Neural cell (in vitro differentiated cells): ENCODE measurements around the gene MAGT1. TPM values are rescaled to one million over a fixed set of nuclear protein-coding genes. Genes with fewer than 3 reads are reported as not detected.

ENCODE experiments used
- H2AFZ ChIP-seq: fragments of 200-600, 300-800 bp; sonication (generic), shearing (Covaris generic); 2 replicates; pipeline ENCODE4 v1.6.0; 2014; ENCODE audit warnings: low read depth, mild to moderate bottlenecking, antibody characterized with exemption, low read length, moderate library complexity
- H3F3A ChIP-seq: fragments of 200-600 bp; shearing (Covaris generic); 2 replicates; pipeline ENCODE4 v1.6.1; 2016; ENCODE audit warnings: mild to moderate bottlenecking, moderate library complexity, mixed read lengths, antibody characterized with exemption, low read length; ENCODE audit not compliant: insufficient read depth, poor library complexity, severe bottlenecking
- H3K27ac ChIP-seq: fragments of 200-600, 300-800 bp; sonication (generic), shearing (Covaris generic); 2 replicates; pipeline ENCODE4 v1.5.1; 2014; ENCODE audit warnings: mild to moderate bottlenecking, low read length, moderate library complexity
- H3K27me3 ChIP-seq: fragments of 300-800, 200-600 bp; sonication (generic), shearing (Covaris generic); 2 replicates; pipeline ENCODE4 v1.6.0; 2014; ENCODE audit warnings: mild to moderate bottlenecking, low read depth, low read length, moderate library complexity; ENCODE audit not compliant: insufficient read depth
- H3K36me3 ChIP-seq: fragments of 300-800, 200-600 bp; sonication (generic), shearing (Covaris generic); 2 replicates; pipeline ENCODE4 v1.5.1; 2014; ENCODE audit warnings: mild to moderate bottlenecking, antibody characterized with exemption, low read length, moderate library complexity; ENCODE audit not compliant: insufficient read depth
- H3K4me2 ChIP-seq: fragments of 300-800, 200-600 bp; sonication (generic), shearing (Covaris generic); 2 replicates; pipeline ENCODE4 v1.6.0; 2014; ENCODE audit warnings: mild to moderate bottlenecking, low read length
- H3K4me3 ChIP-seq: fragments of 300-800, 200-600 bp; sonication (generic), shearing (Covaris generic); 2 replicates; pipeline ENCODE4 v1.5.1; 2014; ENCODE audit warnings: mild to moderate bottlenecking, low read length, moderate library complexity
- H3K79me2 ChIP-seq: fragments of 200-600 bp; shearing (Covaris generic); replicated peaks from 2 replicates; pipeline ENCODE4 v1.6.0; 2014; ENCODE audit warnings: mild to moderate bottlenecking, low read length, moderate library complexity; ENCODE audit not compliant: insufficient read depth
- H3K9ac ChIP-seq: fragments of 300-800, 200-600 bp; sonication (generic), shearing (Covaris generic); 2 replicates; pipeline ENCODE4 v1.6.1; 2016; ENCODE audit warnings: mild to moderate bottlenecking, low read length, mixed read lengths
- H3K9me2 ChIP-seq: fragments of 200-600 bp; shearing (Covaris generic); 2 replicates; pipeline ENCODE4 v1.6.1; 2016; ENCODE audit warnings: mild to moderate bottlenecking, low read length, mixed read lengths; ENCODE audit not compliant: insufficient read depth
- H3K9me3 ChIP-seq: fragments of 200-600, 300-800 bp; sonication (generic), shearing (Covaris generic); 2 replicates; pipeline ENCODE4 v1.6.1; 2016; ENCODE audit warnings: mild to moderate bottlenecking, mixed run types, low read length, moderate library complexity, mixed read lengths
- H4K20me1 ChIP-seq: fragments of 200-600 bp; shearing (Covaris generic); 2 replicates; pipeline ENCODE4 v1.6.1; 2016; ENCODE audit warnings: mild to moderate bottlenecking, mixed run types; ENCODE audit not compliant: insufficient read depth
- CTCF ChIP-seq: fragments of 450-650 bp; IDR thresholded peaks from 2 replicates; pipeline ENCODE4 v1.5.1; 2014; ENCODE audit warnings: antibody characterized with exemption, mild to moderate bottlenecking, moderate library complexity; ENCODE audit not compliant: poor library complexity, severe bottlenecking
- EP300 ChIP-seq: fragments of 450-650 bp; conservative IDR thresholded peaks from 2 replicates; pipeline ENCODE4 v1.6.1; 2014; ENCODE audit warnings: antibody characterized with exemption, mild to moderate bottlenecking, moderate library complexity; ENCODE audit not compliant: poor library complexity, severe bottlenecking
- EZH2 ChIP-seq: fragments of 200-600, 300-800 bp; shearing (Covaris generic), sonication (generic); IDR thresholded peaks from 2 replicates; pipeline ENCODE4 v1.6.1; 2014; ENCODE audit warnings: antibody characterized with exemption, low read length, borderline replicate concordance, mild to moderate bottlenecking; ENCODE audit not compliant: insufficient read depth, poor library complexity, severe bottlenecking
- MXI1 ChIP-seq: fragments of 450-650 bp; conservative IDR thresholded peaks from 2 replicates; pipeline ENCODE4 v1.6.1; 2014; ENCODE audit warnings: antibody characterized with exemption, mild to moderate bottlenecking; ENCODE audit not compliant: poor library complexity, severe bottlenecking
- POLR2AphosphoS5 ChIP-seq: IDR thresholded peaks from 2 replicates; pipeline ENCODE4 v1.6.1; 2012
- RAD21 ChIP-seq: fragments of 450-650 bp; conservative IDR thresholded peaks from 2 replicates; pipeline ENCODE4 v1.6.1; 2014; ENCODE audit warnings: antibody characterized with exemption, mild to moderate bottlenecking, moderate library complexity
- SMC3 ChIP-seq: fragments of 450-650 bp; conservative IDR thresholded peaks from 2 replicates; pipeline ENCODE4 v1.6.1; 2014; ENCODE audit warnings: antibody characterized with exemption, mild to moderate bottlenecking, moderate library complexity; ENCODE audit not compliant: poor library complexity
- TAF1 ChIP-seq: IDR thresholded peaks from 2 replicates; pipeline ENCODE4 v1.6.1; 2012; ENCODE audit warnings: low read depth
- polyA plus RNA-seq: library from polyadenylated mRNA; depleted of rRNA; stranded (reverse); fragments of >200 nt; gene quantifications from 2 replicates; pipeline ENCODE4 v1.2.3, GENCODE V29; 2014
- TF ChIP-seq, protein P1 (sequence below): IDR thresholded peaks from 2 replicates; pipeline ENCODE4 v1.6.1; 2012; ENCODE audit warnings: borderline replicate concordance

The MAGT1 gene
- polyA plus RNA-seq, 1 donor from 2014 or later = 3.6 TPM

GRCh38 chrX:77917294-77917933 lies 22.2 kb upstream of the MAGT1 start:
- no peak overlapping the region for H3K9ac ChIP-seq
- no peak overlapping the region for H3K4me2 ChIP-seq
- no peaks in the 10 kb centered on the region for H3K27me3 ChIP-seq
- H3K27ac ChIP-seq = no peak overlapping the region
- peaks cover 13% of the 10 kb centered on the region for H3K79me2 ChIP-seq
- H3K36me3 ChIP-seq = no peaks in the 10 kb centered on the region
- no peaks in the 10 kb centered on the region for H4K20me1 ChIP-seq
- H3K9me2 ChIP-seq = no peaks in the 10 kb centered on the region
- H2AFZ ChIP-seq = no peak overlapping the region
- H3K4me3 ChIP-seq = no peak overlapping the region
- no peaks in the 10 kb centered on the region for H3F3A ChIP-seq
- TF ChIP-seq SMC3 = no peak
- no peak for TF ChIP-seq MXI1
- no peak for TF ChIP-seq POLR2AphosphoS5
- TF ChIP-seq RAD21 = no peak
- TF ChIP-seq CTCF = no peak
- TF ChIP-seq EP300 = no peak
- TF ChIP-seq EZH2 = no peak
- no peak for TF ChIP-seq TAF1
- TF ChIP-seq, protein P1, sequence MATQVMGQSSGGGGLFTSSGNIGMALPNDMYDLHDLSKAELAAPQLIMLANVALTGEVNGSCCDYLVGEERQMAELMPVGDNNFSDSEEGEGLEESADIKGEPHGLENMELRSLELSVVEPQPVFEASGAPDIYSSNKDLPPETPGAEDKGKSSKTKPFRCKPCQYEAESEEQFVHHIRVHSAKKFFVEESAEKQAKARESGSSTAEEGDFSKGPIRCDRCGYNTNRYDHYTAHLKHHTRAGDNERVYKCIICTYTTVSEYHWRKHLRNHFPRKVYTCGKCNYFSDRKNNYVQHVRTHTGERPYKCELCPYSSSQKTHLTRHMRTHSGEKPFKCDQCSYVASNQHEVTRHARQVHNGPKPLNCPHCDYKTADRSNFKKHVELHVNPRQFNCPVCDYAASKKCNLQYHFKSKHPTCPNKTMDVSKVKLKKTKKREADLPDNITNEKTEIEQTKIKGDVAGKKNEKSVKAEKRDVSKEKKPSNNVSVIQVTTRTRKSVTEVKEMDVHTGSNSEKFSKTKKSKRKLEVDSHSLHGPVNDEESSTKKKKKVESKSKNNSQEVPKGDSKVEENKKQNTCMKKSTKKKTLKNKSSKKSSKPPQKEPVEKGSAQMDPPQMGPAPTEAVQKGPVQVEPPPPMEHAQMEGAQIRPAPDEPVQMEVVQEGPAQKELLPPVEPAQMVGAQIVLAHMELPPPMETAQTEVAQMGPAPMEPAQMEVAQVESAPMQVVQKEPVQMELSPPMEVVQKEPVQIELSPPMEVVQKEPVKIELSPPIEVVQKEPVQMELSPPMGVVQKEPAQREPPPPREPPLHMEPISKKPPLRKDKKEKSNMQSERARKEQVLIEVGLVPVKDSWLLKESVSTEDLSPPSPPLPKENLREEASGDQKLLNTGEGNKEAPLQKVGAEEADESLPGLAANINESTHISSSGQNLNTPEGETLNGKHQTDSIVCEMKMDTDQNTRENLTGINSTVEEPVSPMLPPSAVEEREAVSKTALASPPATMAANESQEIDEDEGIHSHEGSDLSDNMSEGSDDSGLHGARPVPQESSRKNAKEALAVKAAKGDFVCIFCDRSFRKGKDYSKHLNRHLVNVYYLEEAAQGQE = no peak
- H3K9me3 ChIP-seq = no peaks in the 10 kb centered on the region

DNA sequence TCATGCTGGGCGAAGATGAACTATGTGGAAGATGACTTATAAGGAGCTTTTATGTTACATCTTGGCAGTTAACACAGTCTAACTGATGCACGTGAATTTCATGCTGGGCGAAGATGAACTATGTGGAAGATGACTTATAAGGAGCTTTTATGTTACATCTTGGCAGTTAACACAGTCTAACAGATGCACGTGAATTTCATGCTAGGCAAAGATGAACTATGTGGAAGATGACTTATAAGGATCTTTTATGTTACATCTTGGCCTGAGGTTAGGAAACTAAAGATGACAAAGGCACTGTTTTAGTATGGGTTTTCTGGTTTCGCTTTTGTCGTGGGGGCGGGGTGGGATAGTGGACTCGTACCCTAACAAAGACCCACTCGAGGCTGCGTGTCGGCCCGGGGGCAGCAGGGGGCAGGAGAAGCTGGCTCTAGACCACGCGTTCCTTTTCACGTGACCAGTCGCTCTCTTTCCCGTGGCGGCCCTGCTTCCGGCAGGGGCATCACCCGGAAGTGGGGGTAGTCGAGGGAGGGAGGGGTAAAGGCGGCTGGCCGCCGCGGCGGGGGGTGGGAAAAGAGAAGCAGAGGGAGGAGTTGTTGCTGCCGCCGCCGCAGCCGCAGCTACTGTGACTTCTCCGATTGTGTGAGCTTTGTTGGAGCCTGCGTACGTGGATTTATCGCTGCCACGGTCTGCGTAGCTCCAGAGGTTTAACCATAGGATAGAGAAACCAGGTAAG lies 15.0 kb upstream of the MAGT1 start, which contains the start of gene ATP7A:
Gene ATP7A, plus strand, starts transcription at position 586 of the 733 bp plus-strand sequence. CDS start 60,949 bp downstream, outside the sequence.
- H3K4me2 ChIP-seq = peak within 1 kb of the TSS; percentile 76
- no peaks in the 10 kb centered on the region for H3K27me3 ChIP-seq
- peak within 1 kb of the TSS; percentile 21 for H2AFZ ChIP-seq
- H3K27ac ChIP-seq = peak within 1 kb of the TSS; percentile 82
- H3K9ac ChIP-seq = peak within 1 kb of the TSS; percentile 68
- TF ChIP-seq MXI1 (peak; percentile 50), POLR2AphosphoS5 (peak; percentile 70), EP300 (no peak), CTCF (peak; percentile 67), SMC3 (no peak), TAF1 (peak; percentile 48), EZH2 (no peak), RAD21 (peak; percentile 53)
- TF ChIP-seq, protein P1 = no peak
- H3K36me3 ChIP-seq = no peaks in the 10 kb centered on the region
- no peaks in the 10 kb centered on the region for H3F3A ChIP-seq
- no peaks in the 10 kb centered on the region for H3K9me2 ChIP-seq
- H3K9me3 ChIP-seq = no peaks in the 10 kb centered on the region
- peaks cover 16% of the 10 kb centered on the region for H3K79me2 ChIP-seq
- H4K20me1 ChIP-seq = no peaks in the 10 kb centered on the region
- H3K4me3 ChIP-seq = peak within 1 kb of the TSS; percentile 73
